Measurements from ENCODE around the gene CD59. TPM values are rescaled to one million over a fixed set of nuclear protein-coding genes. Genes with fewer than 3 reads are reported as not detected.

The CD59 gene
- total and polyA plus RNA-seq, 9 of the 15 experiments (the other 6 are each of a cell fraction or from before 2014, with no cell fraction given) = 38.1 to 338 (median 173) TPM

GRCh38 chr11:33685082-33685481 is 51.1 kb downstream of the CD59 start (continued):
- TF ChIP-seq RERE (CRISPR knock-in tag; IDR thresholded peaks at IDR 0.05; ENCODE audit: borderline replicate concordance) (no peak), U2AF2 (optimal IDR thresholded peaks at IDR 0.05; ENCODE audit: low read depth, low read length) (no peak), ZNF133 (CRISPR knock-in tag; IDR thresholded peaks at IDR 0.05) (no peak), NFIX (CRISPR knock-in tag; IDR thresholded peaks at IDR 0.05; ENCODE audit: low read depth) (no peak), ZNF830 (CRISPR knock-in tag; IDR thresholded peaks at IDR 0.05) (no peak)

All from K562 (cell line).